Midbrain (tissue), 1 donor: ENCODE measurements around the gene CDC42EP5.

Experiments
- DNase-seq: peaks from one replicate; lab custom pipeline; 2025; lab: John Stamatoyannopoulos, UW

Gene CDC42EP5

DNA sequence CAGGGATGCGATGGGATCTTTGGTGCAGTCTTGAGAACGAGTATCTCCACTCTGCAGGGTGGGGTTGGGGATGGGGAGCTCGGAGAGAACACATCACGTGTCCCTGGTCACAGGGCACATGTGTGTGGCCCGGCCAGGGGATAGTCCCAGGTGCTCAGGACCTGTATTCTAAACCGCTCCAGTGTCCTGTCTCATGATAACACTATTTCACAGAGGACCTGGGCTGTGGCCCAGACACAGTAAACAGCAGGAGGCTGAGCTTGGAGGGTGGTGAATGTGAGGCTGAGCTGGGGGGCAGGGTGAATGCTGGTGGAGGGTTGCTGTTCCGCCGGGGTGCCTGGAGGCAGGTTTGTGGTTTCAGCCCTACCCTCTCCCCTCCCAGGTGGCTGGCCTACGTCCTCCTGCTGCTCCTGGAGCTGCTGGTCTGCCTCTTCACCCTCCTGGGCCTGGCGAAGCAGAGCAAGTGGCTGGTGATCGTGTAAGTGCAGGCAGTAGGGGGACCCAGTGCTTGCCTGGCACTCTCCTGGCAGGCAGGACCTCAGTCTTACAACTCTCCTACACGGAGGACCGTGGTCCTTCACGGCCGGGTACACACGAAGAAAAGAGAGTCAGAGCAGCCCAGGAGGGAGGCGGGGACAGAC, 46.7 kb downstream of the CDC42EP5 start:
- peak; percentile 43 for DNase-seq

DNA sequence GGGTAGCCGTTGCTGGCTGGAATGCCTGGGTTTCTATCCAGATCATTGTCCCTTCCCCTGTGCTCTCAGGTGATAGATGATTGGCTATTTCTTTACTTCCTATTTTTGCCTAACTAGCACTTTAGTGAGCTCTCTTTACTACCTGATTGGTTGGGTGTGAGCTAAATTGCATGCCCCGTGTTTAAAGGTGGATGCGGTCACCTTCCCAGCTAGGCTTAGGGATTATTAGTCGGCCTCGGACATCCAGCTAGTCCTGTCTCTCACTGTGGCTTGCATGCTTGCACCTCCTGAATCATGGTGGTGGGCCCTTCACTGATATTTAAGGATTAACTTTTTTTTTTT, 47.7 kb downstream of the CDC42EP5 start:
- DNase-seq: no peak

DNA sequence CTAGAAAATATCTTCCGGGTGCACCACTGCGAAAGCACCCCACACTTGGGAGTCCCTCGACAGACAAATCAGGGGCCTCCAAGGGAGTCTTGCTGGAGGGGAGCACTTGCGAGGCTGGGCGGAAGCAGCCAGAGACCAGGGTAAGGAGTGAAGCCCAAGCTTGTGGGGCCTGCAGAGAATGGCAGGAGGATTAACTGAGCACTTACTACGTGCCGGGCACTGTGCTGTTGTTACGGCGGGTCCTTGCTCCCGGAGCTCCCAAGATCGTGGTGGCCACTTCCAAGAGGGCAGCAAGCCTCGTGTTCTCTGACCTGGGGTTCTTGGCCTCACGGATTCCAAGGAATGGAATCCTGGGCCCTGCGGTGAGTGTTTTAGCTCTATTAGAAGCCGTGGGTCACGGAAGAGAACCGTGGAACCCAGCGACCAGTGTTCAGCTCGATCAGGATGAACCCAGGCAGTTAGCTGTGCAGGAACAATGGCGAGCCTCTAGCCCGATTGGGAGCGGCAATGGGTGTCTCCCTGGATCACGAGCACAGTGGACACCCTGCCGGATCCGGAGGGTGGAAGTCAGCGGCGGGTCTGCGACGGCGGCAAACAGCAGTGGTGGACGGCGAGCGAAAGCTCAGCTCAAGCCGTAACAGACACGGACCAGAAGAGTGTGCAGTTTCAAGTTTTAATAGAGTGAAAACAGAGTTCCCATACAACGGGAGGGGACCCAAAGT, 48.3 kb downstream of the CDC42EP5 start:
- DNase-seq: no peak

DNA sequence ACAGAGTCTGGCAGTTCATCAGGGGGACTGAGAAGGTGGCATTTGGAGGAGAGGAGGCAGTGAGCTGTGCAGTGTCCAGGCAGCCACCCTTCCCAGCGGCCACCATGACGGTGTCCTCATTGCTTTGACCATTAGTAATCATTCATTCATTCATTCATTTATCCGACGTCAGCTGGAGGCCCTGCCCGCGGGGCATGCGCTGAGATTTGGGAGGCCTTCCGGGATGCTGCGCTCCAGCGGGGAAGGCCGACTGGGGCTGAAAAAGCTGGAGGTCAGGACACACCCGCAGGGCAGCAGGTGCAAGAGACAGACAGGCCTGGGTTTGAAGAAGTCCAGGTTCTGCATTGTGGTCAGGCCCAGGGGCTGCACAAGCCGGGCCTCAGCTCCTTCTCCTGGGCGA, 48.9 kb downstream of the CDC42EP5 start:
- DNase-seq: no peak

DNA sequence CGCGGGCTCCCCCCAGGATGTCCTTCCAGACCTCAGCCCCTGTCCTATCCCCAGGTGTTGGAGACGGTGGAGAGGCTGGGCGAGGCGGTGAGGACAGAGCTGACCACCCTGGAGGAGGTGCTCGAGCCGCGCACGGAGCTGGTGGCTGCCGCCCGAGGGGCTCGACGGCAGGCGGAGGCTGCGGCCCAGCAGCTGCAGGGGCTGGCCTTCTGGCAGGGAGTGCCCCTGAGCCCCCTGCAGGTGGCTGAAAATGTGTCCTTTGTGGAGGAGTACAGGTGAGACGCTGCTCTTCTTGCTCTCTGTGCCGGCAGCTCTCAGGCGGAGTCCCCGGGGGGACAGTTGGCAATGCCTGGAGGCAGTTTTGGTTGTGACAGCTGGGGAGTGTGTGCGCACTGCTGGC, 51.0 kb downstream of the CDC42EP5 start:
- DNase-seq: no peak

DNA sequence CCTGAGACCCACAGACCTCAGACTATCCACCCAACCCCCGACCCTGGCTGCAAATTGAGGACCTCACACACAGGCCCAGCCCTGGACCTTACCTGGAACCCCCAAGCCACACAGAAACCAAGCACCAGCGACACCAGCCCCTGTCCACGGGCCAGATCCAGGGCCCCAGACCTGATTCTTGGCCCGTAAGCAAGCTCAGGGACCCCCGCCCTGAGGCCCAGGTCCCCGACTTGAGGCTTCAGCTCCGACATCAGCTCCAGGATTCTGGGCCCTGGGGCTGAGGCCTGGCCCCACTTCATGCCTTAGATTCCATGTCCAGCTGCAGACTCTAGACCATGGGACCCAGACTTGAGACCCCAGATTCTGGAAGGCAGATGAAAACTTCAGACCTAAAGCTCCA, 51.6 kb downstream of the CDC42EP5 start:
- no peak for DNase-seq

DNA sequence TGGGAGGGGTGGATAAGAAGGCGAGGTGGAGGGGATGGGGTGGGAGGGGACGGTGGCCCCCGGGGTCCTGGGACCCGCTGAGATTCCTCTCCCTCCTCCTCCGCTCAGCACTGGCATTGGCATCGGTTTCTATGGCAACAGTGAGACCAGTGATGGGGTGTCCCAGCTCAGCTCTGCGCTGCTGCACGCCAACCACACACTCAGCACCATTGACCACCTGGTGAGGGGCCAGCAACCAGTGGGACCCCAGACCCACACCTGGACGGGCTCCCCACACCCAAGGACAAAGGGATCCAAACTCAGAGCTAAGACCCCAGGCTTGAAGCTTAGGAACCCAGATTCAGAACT, 52.0 kb downstream of the CDC42EP5 start:
- DNase-seq: no peak

DNA sequence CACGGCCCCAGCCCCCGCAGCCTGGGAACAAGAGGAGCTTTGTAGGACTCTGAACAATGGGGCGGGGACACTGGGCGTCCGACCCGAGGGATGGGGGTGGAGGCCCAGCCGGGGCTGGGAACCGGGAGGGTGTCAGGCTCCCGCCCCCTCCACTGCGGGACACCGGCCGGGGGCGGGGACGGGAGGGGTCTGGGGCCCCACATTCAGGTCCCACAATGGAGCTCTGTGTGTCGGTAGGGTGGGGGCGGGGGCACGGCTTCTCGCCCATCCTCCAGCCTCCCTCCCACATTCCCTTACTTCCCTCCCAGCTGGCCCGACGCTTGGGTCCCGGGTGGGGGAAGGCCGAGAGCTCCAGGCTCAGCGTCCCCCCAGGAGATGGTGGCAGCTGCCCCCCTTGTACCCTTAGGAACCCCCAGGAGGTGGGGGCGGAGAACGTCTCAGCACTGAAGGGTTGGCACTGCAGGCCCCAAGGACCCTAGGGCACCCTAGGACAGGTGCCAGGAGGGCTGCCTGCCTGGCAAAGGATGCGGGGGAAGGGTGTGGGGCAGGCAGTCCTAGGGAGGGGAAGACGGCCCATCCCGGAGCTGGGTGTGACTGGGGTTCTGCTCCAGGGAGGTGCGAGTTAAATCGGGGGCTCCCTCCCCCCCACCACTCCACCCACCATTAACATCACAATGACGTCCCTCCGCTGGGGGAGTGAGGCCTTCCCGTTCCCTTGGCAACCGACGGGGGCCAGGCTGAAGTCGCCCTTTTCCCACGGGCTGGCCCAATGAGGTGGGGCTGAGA, 52.5 kb downstream of the CDC42EP5 start:
- peak; percentile 97 for DNase-seq

DNA sequence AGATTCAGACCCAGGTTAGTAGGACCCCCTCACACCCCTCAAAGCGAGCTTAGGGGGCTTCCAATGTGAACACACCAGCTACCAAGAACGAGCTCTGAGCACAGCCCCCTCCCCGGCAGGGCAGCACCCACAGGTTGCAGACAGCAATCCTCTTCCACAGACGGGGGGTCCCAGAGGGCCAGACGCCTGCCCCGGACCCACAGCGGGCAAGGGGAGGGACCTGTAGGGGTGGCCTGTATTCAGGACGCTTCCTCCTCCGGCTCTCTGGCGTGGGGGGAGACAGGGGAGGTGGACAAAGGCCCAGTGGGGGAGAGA, 53.1 kb downstream of the CDC42EP5 start:
- DNase-seq: no peak

DNA sequence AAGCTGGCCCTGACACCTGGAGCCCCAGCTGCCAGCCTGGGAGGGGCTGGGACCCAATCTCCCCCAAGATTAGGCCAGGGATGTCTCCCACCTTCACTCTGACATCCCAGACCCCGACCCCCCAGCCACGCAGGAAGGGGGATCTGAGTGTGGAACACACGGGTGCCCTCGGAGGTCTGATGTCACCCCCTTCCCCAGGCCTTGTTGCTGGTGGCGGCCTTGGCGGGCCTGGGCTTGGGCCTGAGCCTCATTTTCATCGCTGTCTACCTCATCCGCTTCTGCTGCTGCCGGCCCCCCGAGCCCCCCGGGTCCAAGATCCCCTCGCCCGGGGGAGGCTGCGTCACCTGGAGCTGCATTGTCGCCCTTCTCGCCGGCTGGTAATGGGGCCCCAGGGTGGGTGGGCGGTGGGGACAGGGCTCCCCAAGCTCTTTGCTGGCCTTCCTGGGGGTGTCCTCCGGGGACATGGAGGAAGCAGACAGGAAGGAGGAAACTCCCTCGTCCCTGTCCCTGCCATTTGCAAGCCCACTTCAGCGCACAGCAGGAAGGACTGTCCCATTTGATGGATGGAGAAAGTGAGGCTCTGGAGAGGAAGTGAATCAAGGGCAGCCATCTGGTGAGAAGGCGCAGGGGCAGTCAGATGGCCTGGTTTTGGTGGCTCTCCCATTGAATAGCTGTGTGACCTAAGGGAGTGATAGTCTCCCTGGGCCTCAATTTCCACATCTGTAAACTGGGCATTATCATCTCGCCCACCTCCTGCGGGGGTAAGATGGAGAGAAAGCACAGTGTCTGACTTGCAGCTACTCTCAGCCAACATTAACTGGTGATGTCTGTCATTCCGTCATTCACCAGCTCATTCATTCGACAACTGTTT, 53.9 kb downstream of the CDC42EP5 start:
- no peak for DNase-seq

DNA sequence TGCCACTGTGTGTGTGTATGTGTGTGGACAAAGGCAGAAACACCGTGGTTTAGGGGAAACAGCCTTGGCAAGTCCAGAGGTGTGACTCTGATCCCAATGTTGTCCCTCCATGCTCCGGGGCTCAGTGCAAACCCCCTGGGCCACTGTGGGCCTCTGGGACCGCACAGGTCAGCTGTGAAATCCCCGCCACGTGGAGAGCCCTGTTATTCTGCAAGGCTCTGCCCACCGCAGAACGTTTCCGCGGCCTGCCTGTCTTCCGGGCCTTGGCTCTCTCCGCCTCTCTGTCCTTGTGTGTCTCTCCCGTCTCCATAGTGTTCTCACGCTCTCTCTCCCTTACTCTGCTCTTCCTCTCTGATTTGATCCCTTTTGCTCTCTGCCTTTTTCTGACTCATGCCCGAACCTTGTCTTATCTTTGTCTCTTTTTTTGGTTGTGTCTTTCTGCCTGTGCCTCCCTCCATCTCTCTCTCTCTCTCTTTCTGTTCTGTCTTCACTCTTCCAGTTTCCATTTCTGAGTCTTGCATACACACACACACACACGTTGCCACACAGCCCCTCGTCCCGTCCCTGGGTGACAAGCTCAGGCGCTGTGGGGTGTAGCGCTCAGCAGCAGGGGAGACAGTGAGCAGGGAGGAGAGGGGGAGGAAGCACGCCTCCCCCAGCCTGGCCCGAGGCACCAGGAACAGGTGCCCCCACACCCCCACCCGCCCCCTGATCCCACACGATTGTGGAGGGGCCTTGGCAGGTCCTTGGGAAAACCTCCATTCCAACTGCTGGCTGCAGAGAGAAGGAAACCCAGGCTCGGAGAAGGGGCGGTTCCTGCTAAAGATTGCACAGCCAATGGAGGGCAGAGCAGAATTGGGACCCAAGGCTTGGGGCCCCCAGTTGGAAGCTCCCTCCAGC, 54.8 kb downstream of the CDC42EP5 start:
- DNase-seq: peak; percentile 60

DNA sequence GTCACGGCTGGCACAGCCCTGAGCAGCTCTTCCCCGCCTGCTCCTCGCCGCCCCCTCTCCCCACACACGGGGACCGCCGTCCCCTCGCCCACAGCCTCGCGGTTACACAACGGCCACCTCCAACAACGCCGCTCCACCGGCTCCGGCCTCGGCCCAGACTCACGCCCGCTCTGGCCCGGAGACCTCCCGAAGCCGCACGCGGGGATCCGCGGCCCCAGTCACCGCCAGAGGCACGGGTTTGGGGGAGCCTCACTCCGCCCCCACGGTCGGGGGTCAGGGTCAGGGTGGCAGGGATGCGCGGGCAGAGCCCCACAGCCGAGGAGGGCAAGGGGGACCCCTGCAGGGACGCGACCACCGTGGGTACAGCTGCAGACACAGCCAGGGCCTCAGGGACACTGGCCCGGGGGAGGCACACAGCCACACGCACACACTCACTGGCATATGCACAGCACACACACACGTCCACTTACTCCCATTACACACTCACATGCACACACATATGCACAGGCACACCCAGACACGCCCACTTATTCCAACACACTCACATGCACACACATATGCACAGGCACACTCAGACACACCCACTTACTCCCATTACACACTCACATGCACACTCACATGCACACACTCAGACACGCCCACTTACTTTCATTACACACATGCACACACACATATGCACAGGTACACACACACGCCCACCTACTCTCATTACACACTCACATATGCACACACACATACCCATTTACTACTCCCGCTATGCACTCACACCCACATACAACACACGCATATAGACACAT, 56.2 kb downstream of the CDC42EP5 start:
- DNase-seq: no peak

DNA sequence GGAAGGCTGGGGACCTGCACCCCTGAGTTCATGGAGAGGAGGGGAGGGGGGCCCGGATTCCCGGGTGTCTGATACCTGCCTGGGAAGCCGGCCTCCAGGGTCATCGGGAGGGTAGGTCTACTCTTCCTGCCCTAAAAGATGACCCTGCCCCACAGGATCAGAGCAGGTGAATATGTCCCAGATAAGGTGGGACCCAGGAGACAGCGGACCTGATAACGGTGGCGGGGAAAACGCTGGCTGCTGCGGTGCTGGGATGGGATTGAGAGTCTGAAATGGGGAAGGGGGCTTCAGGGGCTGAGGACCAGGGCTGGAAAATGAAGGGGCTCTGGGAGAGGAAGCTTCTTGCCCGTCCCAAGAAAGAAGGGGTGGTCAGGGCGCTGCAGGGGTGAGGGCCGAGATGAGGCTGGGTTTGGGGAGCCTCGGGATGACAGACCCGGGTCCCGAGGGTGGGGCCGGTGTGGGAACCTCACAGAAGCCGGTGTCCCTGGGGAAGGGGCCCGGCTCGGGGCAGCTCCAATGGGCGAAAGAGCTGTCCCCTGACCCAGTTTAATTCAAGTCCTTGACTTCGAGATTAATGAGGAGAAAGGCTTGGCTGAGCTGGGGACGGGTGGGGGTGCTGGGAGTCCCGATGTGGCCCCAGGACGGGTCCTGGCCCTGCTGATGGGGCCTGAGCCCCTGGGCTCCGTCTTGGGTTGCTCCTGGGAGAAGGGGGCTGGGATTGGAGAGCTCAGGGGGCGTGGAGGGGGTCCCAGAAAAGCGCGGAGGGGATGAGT, 57.0 kb downstream of the CDC42EP5 start:
- peak; percentile 22 for DNase-seq

DNA sequence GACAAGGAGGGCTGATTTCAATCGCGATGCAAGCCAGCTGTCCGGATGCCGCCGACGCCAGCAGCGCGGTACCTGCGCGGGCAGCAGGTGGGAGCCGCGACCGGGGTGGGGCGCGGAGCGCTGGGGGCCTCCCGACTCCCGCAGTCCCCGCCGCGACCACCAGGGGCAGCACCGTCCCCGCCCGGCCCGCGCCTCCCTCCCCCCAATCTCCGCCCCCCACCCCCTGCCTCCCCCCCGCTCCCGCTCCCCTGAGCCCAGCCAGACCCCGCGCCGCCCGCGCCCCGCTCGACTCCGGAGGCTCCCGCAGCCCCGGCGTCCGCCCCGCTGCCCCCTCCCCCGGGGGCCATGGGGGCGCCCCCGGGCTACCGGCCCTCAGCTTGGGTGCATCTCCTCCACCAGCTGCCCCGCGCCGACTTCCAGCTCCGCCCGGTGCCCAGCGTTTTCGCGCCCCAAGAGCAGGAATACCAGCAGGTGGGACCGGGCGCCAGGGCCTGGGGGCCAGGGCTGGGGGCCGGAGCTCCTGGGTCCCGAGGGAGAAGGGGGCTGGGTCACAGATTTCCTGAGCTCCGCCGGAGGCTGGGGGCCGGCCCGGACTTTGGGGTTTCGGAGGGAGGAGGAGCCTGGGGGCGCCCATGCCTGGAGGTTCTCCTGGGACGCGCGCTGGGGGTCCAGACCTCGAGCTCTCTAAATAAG, 57.7 kb downstream of the CDC42EP5 start, which contains the start of gene TTYH1:
Gene TTYH1 (plus strand): TSS at position 257 of the 693 bp plus-strand sequence. CDS start 89 bp downstream, at position 346.
- peak; percentile 72 for DNase-seq
